ENCODE results near the gene APLP2. TPM values are rescaled to one million over a fixed set of nuclear protein-coding genes. Genes with fewer than 3 reads are reported as not detected.

The APLP2 gene
- total and polyA plus RNA-seq, 4 donors: 190 to 337 (median 233) TPM

- Histone ChIP-seq H3K4me1 (ENCODE audit: control insufficient read depth in 4 of 4, insufficient read depth in 4 of 4, low read length in 3 of 4) (peaks cover 5 to 40% (median 33%) of the 10 kb centered on the region in 4 donors), H3K9ac (ENCODE audit: low read depth in 1 of 2, low read length in 2 of 2) (no peak overlapping the region), H3K36me3 (ENCODE audit: control insufficient read depth in 4 of 4, insufficient read depth in 3 of 4, low read depth in 1 of 4, low read length in 3 of 4) (peaks cover 0 to 6% (median under 1%) of the 10 kb centered on the region in 4 donors), H3K9me3 (ENCODE audit: control insufficient read depth in 4 of 4, low read length in 3 of 4) (no peaks in the 10 kb centered on the region), H3K27me3 (ENCODE audit: control insufficient read depth in 4 of 4, insufficient read depth in 4 of 4, low read length in 3 of 4) (no peaks in the 10 kb centered on the region), H3K4me3 (ENCODE audit: low read depth in 1 of 3, low read length in 3 of 3) (no peak overlapping the region), H3K27ac (ENCODE audit: low read depth in 1 of 2, low read length in 2 of 2) (no peak overlapping the region)
- WGBS: 78% methylated on average over 12 of the region's 12 CpGs
- TF ChIP-seq EGR1 (IDR thresholded peaks at IDR 0.05; ENCODE audit: low read depth in 2 of 2) (no peak), JUND (IDR thresholded peaks at IDR 0.05) (no peak), RXRA (IDR thresholded peaks at IDR 0.05) (no peak), REST (IDR thresholded peaks at IDR 0.05) (no peak), NR2F2 (IDR thresholded peaks at IDR 0.05) (no peak), MAX (IDR thresholded peaks at IDR 0.05) (no peak), ZBTB33 (IDR thresholded peaks at IDR 0.05) (no peak), ATF3 (IDR thresholded peaks at IDR 0.05) (no peak), FOXA1 (IDR thresholded peaks at IDR 0.05) (no peak), CTCF (IDR thresholded peaks at IDR 0.05; ENCODE audit: low read depth, low read length, missing input control) (no peak), GABPA (IDR thresholded peaks at IDR 0.05 in 1 of 2, conservative IDR thresholded peaks at IDR 0.05 in 1 of 2) (no peak), RAD21 (IDR thresholded peaks at IDR 0.05) (no peak), YY1 (IDR thresholded peaks at IDR 0.05) (no peak), HNF4A (conservative IDR thresholded peaks at IDR 0.05) (no peak)
- DNase-seq (ENCODE audit: low spot score): no peak
Measured at GRCh38 chr11:130148796-130149326, 79.2 kb downstream of the APLP2 start.

GRCh38 chr11:130150790-130151189 lies 81.1 kb downstream of the APLP2 start:
- WGBS: 97% methylated on average over 7 of the region's 7 CpGs
- no peak overlapping the region for H3K4me3 ChIP-seq (ENCODE audit: low read depth in 1 of 3, low read length in 3 of 3)
- H3K36me3 ChIP-seq (ENCODE audit: control insufficient read depth in 4 of 4, insufficient read depth in 3 of 4, low read depth in 1 of 4, low read length in 3 of 4): peaks cover 0 to 2% (median 0%) of the 10 kb centered on the region in 4 donors
- H3K27ac ChIP-seq (ENCODE audit: low read depth in 1 of 2, low read length in 2 of 2): no peak overlapping the region
- H3K9me3 ChIP-seq (ENCODE audit: control insufficient read depth in 4 of 4, low read length in 3 of 4): no peaks in the 10 kb centered on the region
- H3K9ac ChIP-seq (ENCODE audit: low read depth in 1 of 2, low read length in 2 of 2): no peak overlapping the region
- DNase-seq (ENCODE audit: low spot score): no peak
- peaks cover 0 to 21% (median 16%) of the 10 kb centered on the region in 4 donors for H3K4me1 ChIP-seq (ENCODE audit: control insufficient read depth in 4 of 4, insufficient read depth in 4 of 4, low read length in 3 of 4)
- H3K27me3 ChIP-seq (ENCODE audit: control insufficient read depth in 4 of 4, insufficient read depth in 4 of 4, low read length in 3 of 4): no peaks in the 10 kb centered on the region
- no peak for TF ChIP-seq REST (IDR thresholded peaks at IDR 0.05)
- TF ChIP-seq MAX (IDR thresholded peaks at IDR 0.05): no peak
- TF ChIP-seq YY1 (IDR thresholded peaks at IDR 0.05): no peak
- TF ChIP-seq FOXA2 (IDR thresholded peaks at IDR 0.05): no peak
- no peak for TF ChIP-seq GABPA (IDR thresholded peaks at IDR 0.05 in 1 of 2, conservative IDR thresholded peaks at IDR 0.05 in 1 of 2)
- TF ChIP-seq NR2F2 (IDR thresholded peaks at IDR 0.05): no peak
- no peak for TF ChIP-seq HNF4A (conservative IDR thresholded peaks at IDR 0.05)
- no peak for TF ChIP-seq ATF3 (IDR thresholded peaks at IDR 0.05)
- no peak for TF ChIP-seq TAF1 (conservative IDR thresholded peaks at IDR 0.05)
- no peak for TF ChIP-seq JUND (IDR thresholded peaks at IDR 0.05)
